H1 (cell line): ENCODE measurements around the gene U2AF1L4. TPM values are rescaled to one million over a fixed set of nuclear protein-coding genes. Genes with fewer than 3 reads are reported as not detected.
A peak's percentile ranks its signal among the peaks of the same experiment; 100 is the strongest.

Experiments used
- CTCF ChIA-PET: fragments of 300-600 bp; sonication (Branson Sonifier 250); formaldehyde crosslinking; loops from one replicate; lab custom pipeline; 2021; ENCODE audit not compliant: partially characterized antibody; lab: Charles Lee
- POLR2A ChIA-PET: fragments of 300-600 bp; sonication (Branson Sonifier 250); formaldehyde crosslinking; loops from one replicate; lab custom pipeline; 2021; ENCODE audit warnings: inconsistent platforms; ENCODE audit not compliant: partially characterized antibody; lab: Charles Lee
- DNase-seq, 2 experiments: peaks; one replicate each; pipeline versions ENCODE4 v3.0.0 to v3.0.0-alpha.2; 2010 to 2022; ENCODE audit warnings: low spot score in 2 of 2, low read depth in 1 of 2, mixed read lengths in 1 of 2
- FAIRE-seq: peaks from 2 replicates; lab custom pipeline; 2011; peaks lifted over from hg19 to GRCh38; lab: Jason Lieb, UNC
- H2AFZ ChIP-seq: 2 replicates; pipeline ENCODE4 v1.8.1; 2012; ENCODE audit warnings: low read length, inconsistent platforms
- H2AK5ac ChIP-seq: 2 replicates; pipeline ENCODE4 v1.6.1; 2013; ENCODE audit warnings: low read depth, low read length
- H2BK120ac ChIP-seq: replicated peaks from 2 replicates; pipeline ENCODE3; 2013; ENCODE audit warnings: low read depth, low read length, inconsistent platforms
- H2BK12ac ChIP-seq: 2 replicates; pipeline ENCODE4 v1.6.1; 2013; ENCODE audit warnings: low read depth, low read length
- H2BK15ac ChIP-seq: 2 replicates; pipeline ENCODE4 v1.6.1; 2013; ENCODE audit warnings: low read length
- H2BK20ac ChIP-seq: 2 replicates; pipeline ENCODE4 v1.6.1; 2013; ENCODE audit warnings: low read length
- H2BK5ac ChIP-seq: 2 replicates; pipeline ENCODE4 v1.6.1; 2013; ENCODE audit warnings: low read depth, low read length
- H3K14ac ChIP-seq: 2 replicates; pipeline ENCODE4 v1.6.1; 2013; ENCODE audit warnings: inconsistent platforms; ENCODE audit not compliant: insufficient read length
- H3K18ac ChIP-seq: 2 replicates; pipeline ENCODE4 v1.6.1; 2013; ENCODE audit warnings: low read length; ENCODE audit errors: extremely low read depth
- H3K23ac ChIP-seq: 2 replicates; pipeline ENCODE4 v1.6.1; 2013; ENCODE audit warnings: inconsistent platforms; ENCODE audit not compliant: insufficient read length
- H3K23me2 ChIP-seq: 2 replicates; pipeline ENCODE4 v1.6.1; 2013; ENCODE audit warnings: low read depth, low read length
- H3K27ac ChIP-seq: 2 replicates; pipeline ENCODE4 v1.6.1; 2011; ENCODE audit warnings: low read depth, low read length, inconsistent platforms
- H3K27me3 ChIP-seq, 4 experiments: replicated peaks in 1 of 4; 1 replicate in 1 of 4; 2 replicates in 3 of 4; pipeline versions ENCODE4 v1.6.1 to v1.8.1; 2011 to 2013; ENCODE audit warnings: low read length in 3 of 4, mild to moderate bottlenecking in 3 of 4, inconsistent platforms in 2 of 4, mixed read lengths in 2 of 4, moderate library complexity in 1 of 4; ENCODE audit not compliant: control insufficient read depth in 3 of 4, insufficient read depth in 3 of 4; ENCODE audit errors: extremely low read depth in 1 of 4
- H3K36me3 ChIP-seq, 4 experiments: 2 replicates each; pipeline versions ENCODE4 v1.6.1 to v1.8.1; 2011 to 2013; ENCODE audit warnings: mild to moderate bottlenecking in 4 of 4, low read length in 3 of 4, moderate library complexity in 2 of 4, control low read depth in 1 of 4, inconsistent platforms in 1 of 4; ENCODE audit not compliant: insufficient read depth in 4 of 4, control insufficient read depth in 2 of 4
- H3K4ac ChIP-seq: replicated peaks from 2 replicates; pipeline ENCODE3; 2013; ENCODE audit warnings: low read length, low read depth, mixed read lengths, inconsistent platforms; ENCODE audit not compliant: insufficient read length
- H3K4me1 ChIP-seq, 4 experiments: replicated peaks in 1 of 4; 1 replicate in 1 of 4; 2 replicates in 3 of 4; pipeline versions ENCODE4 v1.6.1 to v1.8.1; 2011 to 2013; ENCODE audit warnings: low read length in 3 of 4, inconsistent platforms in 2 of 4, mixed read lengths in 1 of 4; ENCODE audit not compliant: insufficient read depth in 4 of 4, control insufficient read depth in 3 of 4
- H3K4me2 ChIP-seq, 2 experiments: 2 replicates each; pipeline versions ENCODE4 v1.6.1 to v1.8.1; 2011 to 2013; ENCODE audit warnings: low read depth in 2 of 2, low read length in 2 of 2, control low read depth in 1 of 2, inconsistent platforms in 1 of 2, mild to moderate bottlenecking in 1 of 2; ENCODE audit not compliant: insufficient read depth in 1 of 2
- H3K4me3 ChIP-seq, 4 experiments: fragments of 200-600, 300-600 bp in 1 of 4; sonication (generic), shearing (Covaris generic), sonication (Bioruptor Twin) in 1 of 4; 2 replicates each; pipeline versions ENCODE4 v1.5.1 to v1.8.1; 2011 to 2016; ENCODE audit warnings: low read length in 4 of 4, low read depth in 3 of 4, control low read depth in 2 of 4, inconsistent platforms in 2 of 4, mild to moderate bottlenecking in 2 of 4, mixed read lengths in 1 of 4, moderate library complexity in 1 of 4; ENCODE audit not compliant: insufficient read depth in 2 of 4; ENCODE audit errors: extremely low read depth in 1 of 4
- H3K56ac ChIP-seq: replicated peaks from 2 replicates; pipeline ENCODE3; 2013; ENCODE audit warnings: low read depth, mild to moderate bottlenecking, mixed read lengths, low read length, inconsistent platforms; ENCODE audit not compliant: insufficient read length
- H3K79me1 ChIP-seq: 2 replicates; pipeline ENCODE4 v1.6.1; 2013; ENCODE audit warnings: low read depth, low read length, control low read depth
- H3K79me2 ChIP-seq, 2 experiments: 2 replicates each; pipeline versions ENCODE4 v1.6.1 to v1.8.1; 2012 to 2013; ENCODE audit warnings: low read length in 2 of 2, mild to moderate bottlenecking in 2 of 2, inconsistent platforms in 1 of 2; ENCODE audit not compliant: insufficient read depth in 2 of 2, control insufficient read depth in 1 of 2
- H3K9ac ChIP-seq, 4 experiments: replicated peaks in 1 of 4; 1 replicate in 1 of 4; 2 replicates in 3 of 4; pipeline versions ENCODE4 v1.6.1 to v1.8.1; 2011 to 2013; ENCODE audit warnings: low read depth in 3 of 4, low read length in 3 of 4, control low read depth in 2 of 4, mild to moderate bottlenecking in 2 of 4, moderate library complexity in 2 of 4, inconsistent platforms in 1 of 4; ENCODE audit errors: extremely low read depth in 1 of 4
- H3K9me3 ChIP-seq, 2 experiments: 2 replicates each; pipeline versions ENCODE4 v1.6.1 to v1.8.1; 2012 to 2013; ENCODE audit warnings: mild to moderate bottlenecking in 2 of 2, moderate library complexity in 2 of 2, control low read depth in 1 of 2, inconsistent platforms in 1 of 2, low read depth in 1 of 2, low read length in 1 of 2, mixed read lengths in 1 of 2; ENCODE audit not compliant: insufficient read depth in 2 of 2
- H4K20me1 ChIP-seq, 2 experiments: replicated peaks in 1 of 2; 2 replicates each; pipeline versions ENCODE3 to v1.8.1; 2011 to 2013; ENCODE audit warnings: inconsistent platforms in 2 of 2, low read length in 2 of 2, mild to moderate bottlenecking in 1 of 2; ENCODE audit not compliant: insufficient read depth in 2 of 2, control insufficient read depth in 1 of 2
- H4K5ac ChIP-seq: 2 replicates; pipeline ENCODE4 v1.6.1; 2013; ENCODE audit warnings: low read length, low read depth, mixed read lengths, inconsistent platforms; ENCODE audit not compliant: insufficient read length
- H4K8ac ChIP-seq: 2 replicates; pipeline ENCODE4 v1.8.0; 2013; ENCODE audit warnings: mild to moderate bottlenecking, moderate library complexity, low read length, inconsistent platforms; ENCODE audit not compliant: insufficient read depth; ENCODE audit errors: extremely low read depth
- H4K91ac ChIP-seq: replicated peaks from 2 replicates; pipeline ENCODE3; 2013; ENCODE audit warnings: low read length, mixed read lengths, inconsistent platforms; ENCODE audit not compliant: insufficient read length
- HDAC6 ChIP-seq: IDR thresholded peaks from one replicate; pipeline ENCODE4 v1.7.1; 2012; ENCODE audit warnings: low read depth, mild to moderate bottlenecking, inconsistent platforms, low read length, moderate library complexity
- KDM1A ChIP-seq: fragments of 200-600, 300-600 bp; sonication (generic); IDR thresholded peaks from 2 replicates; pipeline ENCODE4 v1.7.1; 2016; ENCODE audit warnings: mild to moderate bottlenecking, low read length, borderline replicate concordance
- NANOG ChIP-seq: IDR thresholded peaks from 2 replicates; pipeline ENCODE4 v1.6.1; 2011; ENCODE audit warnings: low read length, low read depth, mild to moderate bottlenecking, inconsistent platforms; ENCODE audit not compliant: insufficient read depth, poor library complexity, severe bottlenecking
- PHF8 ChIP-seq: fragments of 200-600 bp; sonication (generic); conservative IDR thresholded peaks from 2 replicates; pipeline ENCODE4 v1.7.1; 2012; ENCODE audit warnings: low read depth, mild to moderate bottlenecking, inconsistent platforms, low read length, moderate library complexity
- RXRA ChIP-seq: IDR thresholded peaks from 2 replicates; pipeline ENCODE4 v1.6.1; 2011; ENCODE audit warnings: low read depth, mild to moderate bottlenecking, low read length, moderate library complexity; ENCODE audit not compliant: insufficient read depth
- SAP30 ChIP-seq: fragments of 300-600 bp; sonication (generic); IDR thresholded peaks from 2 replicates; pipeline ENCODE4 v1.7.1; 2012; ENCODE audit warnings: low read length, moderate library complexity, mild to moderate bottlenecking, inconsistent platforms; ENCODE audit not compliant: insufficient read depth, insufficient replicate concordance
- SIRT6 ChIP-seq: IDR thresholded peaks from one replicate; pipeline ENCODE4 v1.7.1; 2012; ENCODE audit warnings: low read length, inconsistent platforms
- SP1 ChIP-seq: IDR thresholded peaks from 2 replicates; pipeline ENCODE4 v1.6.1; 2011; ENCODE audit warnings: low read depth, low read length
- TAF1 ChIP-seq: IDR thresholded peaks from 2 replicates; pipeline ENCODE4 v1.6.1; 2011; ENCODE audit warnings: mild to moderate bottlenecking, low read depth, low read length
- TBP ChIP-seq: IDR thresholded peaks from 2 replicates; pipeline ENCODE4 v1.6.1; 2011; ENCODE audit warnings: low read depth, low read length, improper control_type of control experiment
- TEAD4 ChIP-seq: IDR thresholded peaks from 2 replicates; pipeline ENCODE4 v1.6.1; 2012; ENCODE audit warnings: low read depth, low read length, inconsistent platforms, mixed read lengths
- WGBS, 2 experiments: shearing (Covaris generic) in 1 of 2; methylation state at CpG; one replicate each; pipeline versions ENCODE4 v1.1.6 to v1.1.7; 2013 to 2015; ENCODE audit warnings: low lambda C conversion rate in 2 of 2, mixed read lengths in 2 of 2, inconsistent platforms in 1 of 2, low coverage in 1 of 2, missing lambda C conversion rate in 1 of 2; ENCODE audit not compliant: insufficient replicate concordance in 2 of 2, insufficient coverage in 1 of 2, insufficient read length in 1 of 2; ENCODE audit errors: extremely low coverage in 1 of 2, missing lambda C conversion rate in 1 of 2; 5-methylcytosine and 5-hydroxymethylcytosine counted together
- polyA plus RNA-seq, 7 experiments: library from polyadenylated mRNA; depleted of rRNA in 3 of 7; stranded (reverse) in 5 of 7; unstranded in 2 of 7; fragments of >200 nt in 5 of 7; fragments of 200-250 nt in 2 of 7; gene quantifications; 1 replicate in 5 of 7; 2 replicates in 1 of 7; 4 replicates in 1 of 7; pipeline versions ENCODE4 v1.2.1 to v1.2.3, GENCODE V29; 2011 to 2013; ENCODE audit warnings: missing spikeins in 2 of 7, mixed read lengths in 2 of 7
- total RNA-seq: library from RNA; stranded (reverse); fragmentation: NEBNext Ultra II Directional; extraction: Animal tissue kit (Norgen Biotek cat#: 25700); gene quantifications from 2 replicates; pipeline ENCODE4 v1.2.1, GENCODE V29; 2021
- TF ChIP-seq, protein P1 (sequence below): IDR thresholded peaks from 2 replicates; pipeline ENCODE4 v1.6.1; 2011; ENCODE audit warnings: low read depth, mild to moderate bottlenecking, low read length; ENCODE audit not compliant: insufficient read depth

Gene U2AF1L4
- total and polyA plus RNA-seq, 2 of the 8 experiments (the other 6 are each of a cell fraction or from before 2014, with no cell fraction given): 15.1 to 32.7 TPM

- Histone ChIP-seq H3K9me3 (no peaks in the 10 kb centered on the region), H2BK5ac (no peak overlapping the region), H3K79me1 (no peaks in the 10 kb centered on the region), H4K20me1 (no peaks in the 10 kb centered on the region), H2BK120ac (no peak overlapping the region), H3K4me3 (no peak overlapping the region), H3K27ac (no peak overlapping the region), H3K23ac (no peak overlapping the region), H2BK20ac (no peak overlapping the region), H3K36me3 (no peaks in the 10 kb centered on the region), H4K5ac (no peak overlapping the region), H3K4me2 (no peak overlapping the region), H3K79me2 (no peaks in the 10 kb centered on the region), H3K18ac (no peak overlapping the region), H3K4me1 (peaks cover 0 to 18% (median 10%) of the 10 kb centered on the region in 4 experiments; a peak in 5 of 7 replicates), H2AK5ac (no peak overlapping the region), H3K14ac (no peak overlapping the region), H4K8ac (peak overlapping the region; percentile 12), H3K9ac (no peak overlapping the region; a peak in 1 of 7 replicates), H3K27me3 (peaks cover 0 to 17% (median 11%) of the 10 kb centered on the region in 4 experiments; a peak in 5 of 7 replicates), H2AFZ (no peak overlapping the region), H2BK15ac (no peak overlapping the region), H3K56ac (no peak overlapping the region), H3K23me2 (peaks cover 17% of the 10 kb centered on the region), H3K4ac (no peak overlapping the region), H4K91ac (no peak overlapping the region), H2BK12ac (no peak overlapping the region)
- POLR2A ChIA-PET: interaction anchor here (1.0 kb wide), 2 partner anchors 8 to 12 kb away, joined by 3 to 4 read pairs; no protein-coding TSS in a partner anchor
- CTCF ChIA-PET: interaction anchor here (1.3 kb wide), 1 partner anchor 12 kb away, joined by 4 read pairs; no protein-coding TSS in a partner anchor
- no peak for DNase-seq
- no peak for FAIRE-seq
- 93% methylated on average over 20 of the region's 20 CpGs; no CpG with 5 or more reads in 1 of the 2 experiments for WGBS, 2 experiments
- TF ChIP-seq KDM1A (no peak), TBP (no peak), SIRT6 (no peak), RXRA (no peak), TAF1 (no peak), PHF8 (no peak), SP1 (no peak), TEAD4 (no peak), NANOG (no peak), SAP30 (no peak), HDAC6 (no peak)
- TF ChIP-seq, protein P1, sequence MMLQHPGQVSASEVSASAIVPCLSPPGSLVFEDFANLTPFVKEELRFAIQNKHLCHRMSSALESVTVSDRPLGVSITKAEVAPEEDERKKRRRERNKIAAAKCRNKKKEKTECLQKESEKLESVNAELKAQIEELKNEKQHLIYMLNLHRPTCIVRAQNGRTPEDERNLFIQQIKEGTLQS: no peak
Observed at GRCh38 chr19:35752746-35753350, 7.6 kb upstream of the U2AF1L4 start.
